HL-60 (cell line): Measurements from ENCODE around the gene DIP2C.

Source experiments
- DNase-seq, 2 experiments: peaks; one replicate each; pipeline ENCODE4 v3.0.0-alpha.2; 2010 to 2020; ENCODE audit warnings: low read depth in 1 of 2, low spot score in 1 of 2
- H3K27ac ChIP-seq: fragments of 250-450 bp; sonication (Bioruptor Pico); replicated peaks from 2 replicates; pipeline ENCODE4 v1.5.1; 2020; ENCODE audit warnings: mild to moderate bottlenecking, moderate library complexity
- H3K27me3 ChIP-seq: fragments of 250-450 bp; sonication (Bioruptor Pico); 2 replicates; pipeline ENCODE4 v1.5.1; 2021; ENCODE audit warnings: mild to moderate bottlenecking, moderate library complexity; ENCODE audit not compliant: insufficient read depth, poor library complexity, severe bottlenecking
- H3K4me3 ChIP-seq: replicated peaks from 2 replicates; pipeline ENCODE4 v1.5.1; 2011; ENCODE audit warnings: mild to moderate bottlenecking, control low read depth, low read length; ENCODE audit not compliant: insufficient read depth
- GABPA ChIP-seq: IDR thresholded peaks from 2 replicates; pipeline ENCODE4 v1.6.1; 2012; ENCODE audit warnings: low read depth
- POLR2AphosphoS5 ChIP-seq: IDR thresholded peaks from 2 replicates; pipeline ENCODE4 v1.6.1; 2012; ENCODE audit warnings: low read depth
- REST ChIP-seq: IDR thresholded peaks from 2 replicates; pipeline ENCODE4 v1.6.1; 2012; ENCODE audit warnings: low read depth; ENCODE audit not compliant: insufficient replicate concordance
- SPI1 ChIP-seq: IDR thresholded peaks from 2 replicates; pipeline ENCODE4 v1.6.1; 2012; ENCODE audit warnings: low read depth, mild to moderate bottlenecking, borderline replicate concordance
- TF ChIP-seq, protein P1 (sequence below): IDR thresholded peaks from one replicate; pipeline ENCODE4 v1.5.1; 2011; ENCODE audit warnings: low read length, control low read depth, inconsistent platforms; ENCODE audit not compliant: insufficient read depth

The DIP2C gene

DNA sequence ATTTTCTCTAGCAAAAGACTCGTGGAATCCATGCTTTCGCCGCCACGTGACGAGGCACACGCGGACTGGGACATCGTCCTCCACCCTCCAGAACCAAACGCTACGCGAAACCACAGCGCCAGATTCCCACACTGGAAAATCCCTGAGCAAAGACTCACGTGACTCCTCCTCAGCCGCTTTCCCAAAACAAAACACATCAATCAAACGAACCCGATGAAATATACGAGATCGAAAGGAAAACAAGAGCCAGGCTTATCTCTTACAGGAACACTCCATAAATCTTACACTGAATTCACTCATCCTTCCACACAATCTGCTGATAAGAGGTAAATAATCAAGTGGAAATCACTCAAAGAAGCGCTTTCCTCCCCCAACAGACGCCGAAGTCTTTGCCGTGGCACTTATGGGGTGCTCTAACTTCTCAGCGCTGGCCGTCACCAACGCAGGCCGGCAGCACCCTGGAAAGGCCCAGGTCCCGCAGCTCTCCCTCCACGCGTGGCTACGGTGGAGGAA, 23.8 kb downstream of the DIP2C start:
- DNase-seq = no peak
- Histone ChIP-seq H3K27me3 (no peaks in the 10 kb centered on the region), H3K27ac (no peak overlapping the region), H3K4me3 (no peak overlapping the region)
- TF ChIP-seq, protein P1, sequence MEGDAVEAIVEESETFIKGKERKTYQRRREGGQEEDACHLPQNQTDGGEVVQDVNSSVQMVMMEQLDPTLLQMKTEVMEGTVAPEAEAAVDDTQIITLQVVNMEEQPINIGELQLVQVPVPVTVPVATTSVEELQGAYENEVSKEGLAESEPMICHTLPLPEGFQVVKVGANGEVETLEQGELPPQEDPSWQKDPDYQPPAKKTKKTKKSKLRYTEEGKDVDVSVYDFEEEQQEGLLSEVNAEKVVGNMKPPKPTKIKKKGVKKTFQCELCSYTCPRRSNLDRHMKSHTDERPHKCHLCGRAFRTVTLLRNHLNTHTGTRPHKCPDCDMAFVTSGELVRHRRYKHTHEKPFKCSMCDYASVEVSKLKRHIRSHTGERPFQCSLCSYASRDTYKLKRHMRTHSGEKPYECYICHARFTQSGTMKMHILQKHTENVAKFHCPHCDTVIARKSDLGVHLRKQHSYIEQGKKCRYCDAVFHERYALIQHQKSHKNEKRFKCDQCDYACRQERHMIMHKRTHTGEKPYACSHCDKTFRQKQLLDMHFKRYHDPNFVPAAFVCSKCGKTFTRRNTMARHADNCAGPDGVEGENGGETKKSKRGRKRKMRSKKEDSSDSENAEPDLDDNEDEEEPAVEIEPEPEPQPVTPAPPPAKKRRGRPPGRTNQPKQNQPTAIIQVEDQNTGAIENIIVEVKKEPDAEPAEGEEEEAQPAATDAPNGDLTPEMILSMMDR = no peak
- TF ChIP-seq SPI1 (no peak), POLR2AphosphoS5 (no peak), REST (no peak), GABPA (no peak)

- TF ChIP-seq REST (no peak), SPI1 (no peak), POLR2AphosphoS5 (no peak), GABPA (no peak)
- TF ChIP-seq, protein P1 = no peak
- no peak for DNase-seq
- no peak overlapping the region for H3K27ac ChIP-seq
These were observed 24.6 kb downstream of the DIP2C start for GRCh38 chr10:664893-665292.

DNA sequence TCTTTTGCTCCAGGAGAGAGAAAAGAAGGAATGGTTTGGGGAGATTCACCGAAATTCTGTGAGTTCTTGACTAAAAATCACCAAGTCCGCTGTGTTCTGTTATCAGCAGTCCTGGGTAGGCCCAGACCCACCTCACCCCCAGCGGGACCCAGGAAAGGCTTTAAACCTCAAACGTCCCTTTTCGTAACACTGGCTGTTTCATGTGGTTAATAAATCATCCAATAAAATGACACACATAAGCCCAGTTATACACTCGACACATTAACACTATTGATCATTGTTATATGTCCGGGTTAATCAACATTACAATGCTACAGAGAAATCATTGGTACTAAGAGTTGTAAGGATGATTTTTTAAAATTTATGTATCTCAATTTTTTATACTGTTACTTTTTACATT, 25.2 kb downstream of the DIP2C start:
- TF ChIP-seq GABPA (no peak), POLR2AphosphoS5 (no peak), REST (no peak), SPI1 (no peak)
- TF ChIP-seq, protein P1 = no peak
- H3K4me3 ChIP-seq = no peak overlapping the region
- no peak overlapping the region for H3K27ac ChIP-seq
- no peak for DNase-seq
- no peaks in the 10 kb centered on the region for H3K27me3 ChIP-seq

More at GRCh38 chr10:664893-665292, 24.6 kb downstream of the DIP2C start:
- no peaks in the 10 kb centered on the region for H3K27me3 ChIP-seq
- no peak overlapping the region for H3K4me3 ChIP-seq
